ENCODE results near the gene IRAK2.

IRAK2 gene

GRCh38 chr3:10288575-10288960 is 123.8 kb downstream of the IRAK2 start:
- DNase-seq: peak in 1 of 42 donors; percentile 35
- intact Hi-C loops (cut with DNase I): no loop called here

- DNase-seq: peak in 40 of 42 donors; percentile 27 to 88 (median 58)
- intact Hi-C loops (cut with DNase I): no loop called here
These were observed 124.4 kb downstream of the IRAK2 start for GRCh38 chr3:10289077-10289476.

- intact Hi-C loops (cut with DNase I): no loop called here
- no peak for DNase-seq
These were observed 125.2 kb downstream of the IRAK2 start for GRCh38 chr3:10289787-10290355.

GRCh38 chr3:10290481-10291176 is 125.9 kb downstream of the IRAK2 start:
- DNase-seq: no peak
- intact Hi-C loops (cut with DNase I): no loop called here

- intact Hi-C loops (cut with DNase I): no loop called here
- DNase-seq: no peak
These were observed 126.9 kb downstream of the IRAK2 start for GRCh38 chr3:10291641-10292040.

GRCh38 chr3:10292505-10293419 is 128.0 kb downstream of the IRAK2 start, which contains the start of gene GHRL:
TSS of gene GHRL (minus strand) at chr3:10292947. CDS start at chr3:10290180, 2,767 bp downstream.
- DNase-seq: peak in 1 of 42 donors; percentile 22
- intact Hi-C loops (cut with DNase I): no loop called here

Measured in head of caudate nucleus (tissue), 42 donors.